ENCODE data around the gene SETD1B. TPM values are rescaled to one million over a fixed set of nuclear protein-coding genes. Genes with fewer than 3 reads are reported as not detected.
A peak's percentile ranks its signal among the peaks of the same experiment; 100 is the strongest.

Gene SETD1B
- total RNA-seq, 4 donors from 2014 or later, result 10.1 to 15.0 (median 11.6) TPM

DNA sequence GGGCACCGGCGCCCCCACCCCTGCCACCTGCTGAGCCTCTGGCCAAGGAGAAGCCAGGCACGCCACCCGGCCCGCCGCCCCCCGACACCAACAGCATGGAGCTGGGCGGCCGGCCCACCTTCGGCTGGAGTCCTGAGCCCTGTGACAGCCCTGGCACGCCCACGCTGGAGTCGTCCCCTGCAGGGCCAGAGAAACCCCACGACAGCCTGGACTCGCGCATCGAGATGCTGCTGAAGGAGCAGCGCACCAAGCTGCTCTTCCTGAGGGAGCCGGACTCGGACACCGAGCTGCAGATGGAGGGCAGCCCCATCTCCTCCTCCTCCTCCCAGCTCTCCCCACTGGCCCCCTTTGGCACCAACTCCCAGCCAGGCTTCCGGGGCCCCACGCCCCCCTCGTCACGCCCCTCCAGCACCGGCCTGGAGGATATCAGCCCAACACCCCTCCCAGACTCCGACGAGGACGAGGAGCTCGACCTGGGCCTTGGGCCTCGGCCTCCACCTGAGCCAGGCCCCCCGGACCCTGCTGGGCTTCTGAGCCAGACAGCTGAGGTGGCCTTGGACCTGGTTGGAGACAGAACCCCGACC, 6.5 kb downstream of the SETD1B start:
- TF ChIP-seq CTCF (IDR thresholded peaks at IDR 0.05) (no peak), POLR2A (IDR thresholded peaks at IDR 0.05) (no peak)
- intact Hi-C loops (cut with DNase I; ENCODE audit: low total_unique reads), result no loop called here
- 80 to 86% methylated on average over 29 to 30 of the region's 33 CpGs for WGBS, 2 donors
- DNase-seq (ENCODE audit: low spot score in 2 of 2), result no peak
- H3K4me3 ChIP-seq (ENCODE audit: low read depth, poor library complexity, severe bottlenecking), result no peak overlapping the region

GRCh38 chr12:121810833-121811433, 7.1 kb downstream of the SETD1B start:
- WGBS, 2 donors, result 54 to 57% methylated on average over 6 of the region's 6 CpGs
- H3K4me3 ChIP-seq (ENCODE audit: low read depth, poor library complexity, severe bottlenecking), result no peak overlapping the region
- intact Hi-C loops (cut with DNase I; ENCODE audit: low total_unique reads), result no loop called here
- TF ChIP-seq POLR2A (IDR thresholded peaks at IDR 0.05) (no peak), CTCF (IDR thresholded peaks at IDR 0.05) (no peak)
- no peak for DNase-seq (ENCODE audit: low spot score in 2 of 2)

DNA sequence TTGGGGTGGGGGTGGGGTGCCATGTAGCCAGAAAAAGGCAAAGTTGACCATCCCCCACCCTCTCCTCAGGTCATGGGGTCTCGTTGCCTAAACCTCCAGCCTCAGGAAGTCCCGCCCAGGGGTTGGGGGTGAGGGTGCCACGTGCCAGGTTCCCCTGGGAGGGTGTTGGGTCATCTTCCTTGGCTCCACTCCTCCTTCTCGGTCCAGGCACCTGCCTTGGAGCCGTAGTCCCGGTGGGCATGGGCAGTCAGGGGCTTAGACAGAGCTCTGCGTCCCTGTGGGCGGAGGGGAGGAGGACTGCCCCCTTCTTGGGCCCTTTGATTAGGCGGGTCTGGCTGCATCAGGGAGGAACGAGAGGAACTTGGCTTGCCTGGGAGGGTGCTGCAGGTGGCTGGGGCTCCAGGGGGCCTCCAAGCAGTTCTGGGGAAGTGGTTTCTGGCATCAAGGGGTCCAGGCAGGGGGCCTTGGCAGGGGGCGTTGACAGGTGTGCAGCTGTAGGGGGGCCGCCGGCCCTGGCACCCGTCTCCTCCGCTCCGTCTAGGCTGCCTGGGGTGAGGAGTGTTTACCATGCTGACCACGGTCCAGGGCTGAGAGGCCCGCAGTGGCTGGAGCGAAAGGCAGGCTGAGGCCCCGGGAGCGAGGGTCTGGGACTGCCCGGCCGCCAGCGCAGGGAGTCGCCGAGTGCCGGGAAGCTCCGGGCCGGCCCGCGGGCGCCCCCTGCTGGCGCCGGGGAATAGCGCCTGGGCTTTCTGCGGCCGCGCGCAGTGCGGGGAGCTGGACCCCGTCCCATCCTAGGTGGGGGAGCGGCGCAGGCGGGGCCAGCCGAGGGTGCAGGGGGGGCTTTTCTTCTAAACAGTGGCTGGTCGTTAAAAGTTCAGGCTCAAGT, 7.9 kb downstream of the SETD1B start:
- DNase-seq (ENCODE audit: low spot score in 2 of 2), result peak in 1 of 2 donors; percentile 93
- intact Hi-C loops (cut with DNase I; ENCODE audit: low total_unique reads), result no loop called here
- peak overlapping the region; percentile 30 for H3K4me3 ChIP-seq (ENCODE audit: low read depth, poor library complexity, severe bottlenecking)
- 9 to 10% methylated on average over 19 to 21 of the region's 46 CpGs for WGBS, 2 donors
- no peak for TF ChIP-seq POLR2A (IDR thresholded peaks at IDR 0.05)
- peak in 1 of 3 donors; percentile 64 for TF ChIP-seq CTCF (IDR thresholded peaks at IDR 0.05)

DNA sequence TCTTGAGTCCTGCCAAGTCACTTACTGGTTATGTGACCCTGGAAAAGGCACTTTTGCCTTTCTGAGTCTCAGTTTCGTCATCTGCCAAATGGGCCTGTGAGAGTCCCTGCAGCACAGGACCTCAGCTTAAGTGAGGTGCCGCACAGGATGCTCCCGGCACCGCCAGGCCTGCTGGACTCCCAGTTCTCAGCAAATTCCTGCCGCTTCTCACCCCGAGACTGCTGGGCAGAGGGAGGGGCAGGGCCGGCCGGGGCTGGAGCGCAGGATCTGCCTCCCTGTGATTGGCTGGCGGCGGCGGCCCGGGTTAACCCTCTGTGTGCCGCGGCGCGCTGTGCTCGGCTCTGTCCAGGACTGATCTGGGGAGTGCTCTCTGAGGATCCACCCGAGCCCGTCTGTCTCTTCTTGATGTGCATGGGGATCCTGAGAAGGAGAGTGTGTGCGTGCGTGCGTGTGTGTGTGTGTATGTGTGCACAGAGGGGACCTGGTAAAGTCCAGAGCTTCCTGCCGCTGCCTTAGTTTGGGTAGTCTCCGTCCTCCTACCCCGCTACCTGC, 8.6 kb downstream of the SETD1B start:
- peak in 1 of 2 donors; percentile 93 for DNase-seq (ENCODE audit: low spot score in 2 of 2)
- TF ChIP-seq POLR2A (IDR thresholded peaks at IDR 0.05) (no peak), CTCF (IDR thresholded peaks at IDR 0.05) (no peak)
- H3K4me3 ChIP-seq (ENCODE audit: low read depth, poor library complexity, severe bottlenecking), result peak overlapping the region; percentile 30
- 15 to 19% methylated on average over 19 to 23 of the region's 26 CpGs for WGBS, 2 donors
- intact Hi-C loops (cut with DNase I; ENCODE audit: low total_unique reads), result no loop called here

DNA sequence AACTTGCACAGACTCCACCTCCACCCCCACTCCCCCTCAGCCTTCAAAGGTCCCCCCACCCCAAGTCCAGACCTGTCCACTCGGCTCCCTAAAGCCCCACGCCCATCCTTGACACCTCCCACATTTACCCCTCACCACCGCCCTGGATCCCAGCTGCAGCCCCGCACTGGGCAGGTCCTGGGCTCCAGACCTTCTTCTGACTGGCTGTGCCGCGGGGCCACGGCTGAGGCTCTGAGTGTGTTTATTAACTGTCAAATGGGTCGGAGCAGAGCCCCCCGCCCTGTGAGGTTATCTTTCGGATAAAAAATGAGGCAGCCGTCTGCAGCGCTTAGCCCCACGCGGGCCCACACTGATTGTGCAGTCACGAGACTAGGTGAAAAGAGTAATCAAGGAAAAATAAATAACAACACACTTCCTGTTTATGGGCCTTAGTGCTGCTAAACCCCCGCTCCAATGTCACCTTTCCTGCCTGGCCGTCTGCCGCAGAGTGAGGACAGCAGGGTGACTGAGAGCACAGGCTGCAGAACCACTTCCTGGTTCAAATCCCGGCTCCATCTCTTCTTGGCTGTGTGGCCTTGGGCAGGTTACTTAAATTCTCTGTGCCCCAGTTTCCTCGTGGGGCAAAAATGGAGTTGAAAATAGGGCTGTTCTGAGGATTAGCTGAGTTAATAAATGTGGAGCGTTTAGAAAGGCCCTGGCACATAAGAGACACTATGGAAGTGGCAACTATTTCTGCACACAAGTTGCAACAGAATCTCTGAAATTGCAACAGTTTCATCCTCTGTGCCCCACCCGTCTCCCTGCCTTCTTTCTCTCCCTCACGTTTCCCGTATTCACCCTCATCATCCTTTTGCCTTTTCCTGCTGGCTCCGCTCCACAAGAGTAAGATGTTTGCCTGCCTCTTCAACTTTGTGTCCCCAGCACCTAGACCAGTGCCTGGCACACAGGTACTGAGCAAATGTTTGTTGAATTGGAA, 9.4 kb downstream of the SETD1B start:
- no peak overlapping the region for H3K4me3 ChIP-seq (ENCODE audit: low read depth, poor library complexity, severe bottlenecking)
- intact Hi-C loops (cut with DNase I; ENCODE audit: low total_unique reads), result no loop called here
- WGBS, 2 donors, result 55 to 56% methylated on average over 25 of the region's 25 CpGs
- DNase-seq (ENCODE audit: low spot score in 2 of 2), result no peak
- TF ChIP-seq POLR2A (IDR thresholded peaks at IDR 0.05), result no peak
- no peak for TF ChIP-seq CTCF (IDR thresholded peaks at IDR 0.05)
